ENCODE data around the gene ANAPC2.

The ANAPC2 gene

DNA sequence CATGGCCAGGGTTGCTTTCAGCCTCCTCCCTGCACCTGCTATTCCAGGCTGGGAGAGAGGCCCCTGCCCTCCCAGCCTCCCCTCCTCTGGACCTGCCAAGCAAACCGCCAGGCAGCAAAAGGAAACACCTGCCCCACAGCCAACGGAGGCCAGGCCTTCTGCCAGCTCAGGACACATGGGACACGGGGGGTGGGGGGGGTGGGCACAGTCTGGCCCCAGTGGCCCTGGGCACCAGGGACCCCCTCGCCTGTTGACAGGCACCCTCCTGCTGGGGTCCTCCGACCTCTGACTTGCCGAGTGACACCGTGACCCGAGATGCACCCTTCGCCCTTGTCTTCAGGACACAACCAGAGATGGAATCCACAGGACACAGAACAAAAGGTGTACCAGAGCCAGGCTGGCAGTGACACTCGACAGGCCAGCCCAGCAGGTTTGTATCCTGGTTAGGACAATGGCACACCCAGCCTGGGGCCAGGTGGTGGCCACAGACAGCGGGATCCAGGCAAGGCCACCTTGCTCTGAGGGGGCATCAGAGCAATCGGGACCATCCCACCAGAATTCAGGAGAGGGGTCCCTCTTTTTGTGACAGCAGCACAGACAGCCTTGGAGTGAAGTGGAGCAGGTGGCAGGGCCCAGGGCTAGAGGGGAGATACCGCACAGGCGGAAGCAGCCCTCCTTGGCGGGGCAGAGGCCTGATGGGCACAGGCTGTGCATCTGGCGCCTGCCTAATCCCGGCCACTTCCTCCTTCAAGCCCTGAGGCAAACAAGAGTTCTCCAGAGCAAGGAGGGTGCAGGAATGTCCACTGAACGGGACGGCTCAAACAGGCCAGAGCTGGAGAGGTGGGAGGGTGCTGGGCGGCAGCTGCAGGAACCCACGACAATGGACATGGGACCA lies 15.2 kb downstream of the ANAPC2 start:
- DNase-seq, result no peak

DNA sequence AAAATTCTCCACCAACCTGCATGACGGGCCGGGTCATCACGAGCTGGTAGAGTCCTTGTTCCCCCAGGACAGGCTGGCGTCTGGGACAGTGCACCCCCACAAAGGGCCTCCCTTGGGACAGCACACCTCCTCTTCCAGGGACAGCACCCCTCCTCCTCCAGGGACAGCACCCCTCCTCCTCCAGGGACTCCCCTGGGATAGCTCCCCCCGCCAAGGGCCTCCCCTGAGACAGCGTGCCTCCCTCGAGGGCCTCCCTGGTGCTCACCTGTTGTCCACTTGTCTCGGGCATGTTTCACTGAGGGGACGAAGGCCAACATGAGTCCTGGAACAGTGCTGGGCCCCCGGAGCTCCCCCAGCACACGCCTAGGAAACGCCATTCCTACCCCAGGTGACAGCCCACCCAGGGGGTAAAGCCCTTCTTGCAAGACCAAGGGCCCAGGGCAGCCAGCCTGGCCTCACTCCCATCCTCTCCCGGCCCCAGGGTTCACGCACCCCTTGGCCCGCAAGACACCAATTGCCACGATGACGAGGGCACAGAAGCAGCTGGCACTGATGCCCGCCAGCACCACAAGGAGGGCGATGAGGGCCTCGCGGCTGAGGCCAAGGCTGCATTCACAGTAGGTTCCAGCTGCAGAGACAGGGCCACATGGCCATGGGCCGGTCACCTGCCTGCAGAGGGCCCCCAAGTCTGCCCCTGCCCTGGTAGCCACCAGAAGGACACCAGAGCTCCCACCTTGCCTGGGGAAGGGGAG lies 17.0 kb downstream of the ANAPC2 start:
- no peak for DNase-seq

DNA sequence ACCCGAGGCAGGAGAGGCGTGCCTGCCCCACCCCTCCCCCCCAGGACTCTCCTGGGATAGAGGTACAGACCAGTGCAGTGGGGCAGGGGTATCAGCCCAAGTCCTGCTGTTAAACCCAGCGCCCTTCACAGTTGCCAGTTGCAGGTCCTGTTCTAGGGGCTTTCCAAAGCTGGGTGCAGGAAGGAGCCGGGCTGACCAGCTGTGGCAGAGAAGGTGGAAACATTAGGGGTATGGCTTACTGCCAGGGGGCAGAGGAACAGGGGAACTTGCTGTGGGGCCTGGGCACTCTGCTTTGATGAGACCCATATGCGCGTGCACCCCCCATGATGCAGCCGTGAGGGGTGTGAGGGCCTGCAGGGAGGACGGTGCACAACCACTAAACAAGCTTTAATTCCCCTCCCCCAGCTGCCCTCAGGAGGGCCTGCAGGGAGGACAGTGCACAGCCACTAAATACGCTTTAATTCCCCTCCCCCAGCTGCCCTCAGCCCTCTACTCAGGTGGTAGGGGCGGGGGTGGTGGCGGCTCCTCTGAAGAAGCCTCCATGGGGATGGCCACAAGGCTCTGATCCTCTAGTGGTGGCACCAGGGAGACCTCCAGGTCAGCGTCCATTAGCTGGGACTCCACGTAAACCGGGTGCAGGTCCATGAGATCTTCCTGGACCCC lies 17.7 kb downstream of the ANAPC2 start:
- DNase-seq, result no peak

- no peak for DNase-seq
Observed at GRCh38 chr9:137169896-137170358, 18.4 kb downstream of the ANAPC2 start, which contains the start of gene LRRC26. LRRC26 (minus strand) TSS chr9:137170051; CDS start chr9:137169943, 108 bp downstream.

GRCh38 chr9:137168904-137169856 lies 19.2 kb downstream of the ANAPC2 start:
- no peak for DNase-seq

GRCh38 chr9:137168573-137168903 lies 19.8 kb downstream of the ANAPC2 start:
- no peak for DNase-seq

- DNase-seq, result no peak
Observed at GRCh38 chr9:137167747-137168572, 20.4 kb downstream of the ANAPC2 start.

- DNase-seq, result no peak
Observed at GRCh38 chr9:137167277-137167746, 21.0 kb downstream of the ANAPC2 start.

DNA sequence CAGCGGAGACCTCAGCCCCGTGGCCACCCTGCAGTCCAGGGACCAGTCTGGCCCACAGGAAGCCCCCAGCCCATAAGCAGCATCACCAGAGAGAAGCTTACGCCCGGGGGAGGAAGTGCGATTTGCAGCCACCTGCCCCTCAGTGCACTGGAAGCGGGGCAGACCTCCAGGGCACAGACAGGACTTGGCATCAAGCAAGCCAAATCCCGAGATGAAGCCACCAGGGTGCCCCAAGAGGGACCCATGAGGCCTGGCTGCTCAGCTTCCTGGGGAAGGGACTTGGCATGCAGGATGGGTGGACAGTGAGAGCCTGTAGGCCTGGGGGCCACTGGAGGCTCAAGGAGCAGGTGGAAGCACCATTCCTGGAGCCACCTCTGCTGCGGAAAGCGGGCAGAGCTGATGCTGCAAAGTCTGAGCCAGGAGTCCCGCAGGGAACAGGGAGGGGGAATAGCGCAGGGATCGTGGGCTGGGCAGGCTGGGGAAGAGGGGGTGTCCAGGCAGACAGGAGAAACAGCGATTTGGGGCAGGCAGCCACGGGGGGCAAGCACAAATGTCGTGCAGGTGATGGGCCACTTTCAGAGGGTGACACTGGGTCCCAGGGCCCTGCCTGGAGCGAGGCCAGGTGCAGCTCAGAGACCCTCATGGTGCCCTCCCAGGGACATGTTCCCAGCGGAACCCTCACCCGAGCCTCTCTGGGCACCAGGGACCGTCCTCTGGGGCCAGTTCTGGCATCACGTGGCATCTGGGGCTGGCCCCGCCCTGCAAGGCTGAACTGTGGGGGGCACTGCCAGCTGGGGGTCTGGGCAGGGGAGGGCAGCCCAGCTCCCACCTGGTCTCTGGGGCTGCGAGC lies 21.8 kb downstream of the ANAPC2 start:
- DNase-seq, result no peak

DNA sequence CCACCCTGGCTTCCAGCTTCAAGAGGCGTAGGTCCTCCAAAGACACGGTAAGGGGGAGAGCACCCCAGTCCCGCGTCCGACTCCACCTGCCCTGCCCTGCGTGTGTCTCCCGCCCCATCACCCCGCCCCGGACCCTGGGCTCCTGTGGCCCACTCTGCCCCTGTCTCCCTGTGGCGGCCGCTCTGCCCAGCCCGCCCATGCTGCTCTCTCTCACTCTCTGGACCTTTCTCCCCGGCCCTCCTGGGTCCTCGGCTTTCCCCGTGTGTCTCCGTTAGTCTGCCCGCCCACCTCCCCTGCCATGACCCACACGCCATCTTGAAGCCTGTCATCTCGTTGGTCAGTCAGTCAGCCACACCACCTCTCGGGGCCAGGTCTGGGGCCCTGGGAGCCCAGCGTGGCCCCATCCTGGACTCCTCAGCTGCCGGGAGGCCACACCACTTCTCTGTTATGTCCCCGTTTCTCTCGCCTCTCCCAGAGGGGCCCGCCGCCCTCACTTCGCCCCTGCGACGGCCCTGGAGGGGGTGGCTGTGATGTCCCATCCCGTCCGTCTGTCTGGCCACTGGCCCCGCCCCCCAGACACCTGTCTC lies 23.0 kb downstream of the ANAPC2 start:
- DNase-seq, result no peak

- DNase-seq, result no peak
Observed at GRCh38 chr9:137164370-137165249, 23.8 kb downstream of the ANAPC2 start.

DNA sequence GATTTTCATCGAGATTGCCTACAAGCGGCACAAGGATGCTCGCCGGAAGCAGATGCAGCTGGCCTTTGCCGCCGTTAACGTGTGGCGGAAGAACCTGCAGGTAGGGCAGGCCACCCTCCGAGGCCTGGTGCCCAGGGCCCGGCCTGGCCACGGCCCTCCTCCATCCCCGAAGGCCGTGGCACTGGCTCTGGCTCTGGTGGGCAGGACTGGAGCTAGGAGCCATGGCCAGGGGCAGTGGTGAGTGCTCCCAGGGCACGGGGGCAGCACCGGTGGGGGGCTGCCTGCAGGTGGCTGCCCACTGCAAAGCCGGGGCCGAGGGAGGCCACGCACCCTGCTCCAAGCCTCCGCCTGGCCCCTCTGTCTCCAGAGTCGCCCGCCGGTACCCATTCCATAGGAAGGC lies 24.6 kb downstream of the ANAPC2 start:
- DNase-seq, result no peak

GRCh38 chr9:137163365-137163715 lies 25.0 kb downstream of the ANAPC2 start:
- DNase-seq, result no peak

DNA sequence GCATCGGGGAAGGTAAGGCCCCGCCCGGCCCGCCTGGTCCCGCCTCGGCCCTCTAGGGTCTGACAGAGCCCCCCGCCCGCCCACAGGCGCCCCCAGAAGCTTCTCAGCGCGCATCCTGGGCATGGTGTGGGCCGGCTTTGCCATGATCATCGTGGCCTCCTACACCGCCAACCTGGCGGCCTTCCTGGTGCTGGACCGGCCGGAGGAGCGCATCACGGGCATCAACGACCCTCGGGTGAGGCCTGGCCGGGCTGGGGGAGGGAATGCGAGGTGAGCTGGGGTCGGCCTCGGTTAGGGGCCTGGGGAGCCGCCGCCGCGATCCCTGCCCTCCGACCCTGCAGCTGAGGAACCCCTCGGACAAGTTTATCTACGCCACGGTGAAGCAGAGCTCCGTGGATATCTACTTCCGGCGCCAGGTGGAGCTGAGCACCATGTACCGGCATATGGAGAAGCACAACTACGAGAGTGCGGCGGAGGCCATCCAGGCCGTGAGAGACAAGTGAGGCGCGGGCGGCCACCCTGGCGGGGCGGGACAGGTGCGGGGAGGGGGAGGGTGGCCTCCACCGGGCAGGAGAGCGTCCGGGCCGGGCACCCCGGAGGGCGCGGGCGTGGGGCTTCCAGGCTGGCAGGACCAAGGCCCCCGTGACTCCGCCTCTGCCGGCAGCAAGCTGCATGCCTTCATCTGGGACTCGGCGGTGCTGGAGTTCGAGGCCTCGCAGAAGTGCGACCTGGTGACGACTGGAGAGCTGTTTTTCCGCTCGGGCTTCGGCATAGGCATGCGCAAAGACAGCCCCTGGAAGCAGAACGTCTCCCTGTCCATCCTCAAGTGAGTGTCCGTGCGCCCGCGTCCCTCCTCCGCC lies 25.6 kb downstream of the ANAPC2 start:
- DNase-seq, result no peak

DNA sequence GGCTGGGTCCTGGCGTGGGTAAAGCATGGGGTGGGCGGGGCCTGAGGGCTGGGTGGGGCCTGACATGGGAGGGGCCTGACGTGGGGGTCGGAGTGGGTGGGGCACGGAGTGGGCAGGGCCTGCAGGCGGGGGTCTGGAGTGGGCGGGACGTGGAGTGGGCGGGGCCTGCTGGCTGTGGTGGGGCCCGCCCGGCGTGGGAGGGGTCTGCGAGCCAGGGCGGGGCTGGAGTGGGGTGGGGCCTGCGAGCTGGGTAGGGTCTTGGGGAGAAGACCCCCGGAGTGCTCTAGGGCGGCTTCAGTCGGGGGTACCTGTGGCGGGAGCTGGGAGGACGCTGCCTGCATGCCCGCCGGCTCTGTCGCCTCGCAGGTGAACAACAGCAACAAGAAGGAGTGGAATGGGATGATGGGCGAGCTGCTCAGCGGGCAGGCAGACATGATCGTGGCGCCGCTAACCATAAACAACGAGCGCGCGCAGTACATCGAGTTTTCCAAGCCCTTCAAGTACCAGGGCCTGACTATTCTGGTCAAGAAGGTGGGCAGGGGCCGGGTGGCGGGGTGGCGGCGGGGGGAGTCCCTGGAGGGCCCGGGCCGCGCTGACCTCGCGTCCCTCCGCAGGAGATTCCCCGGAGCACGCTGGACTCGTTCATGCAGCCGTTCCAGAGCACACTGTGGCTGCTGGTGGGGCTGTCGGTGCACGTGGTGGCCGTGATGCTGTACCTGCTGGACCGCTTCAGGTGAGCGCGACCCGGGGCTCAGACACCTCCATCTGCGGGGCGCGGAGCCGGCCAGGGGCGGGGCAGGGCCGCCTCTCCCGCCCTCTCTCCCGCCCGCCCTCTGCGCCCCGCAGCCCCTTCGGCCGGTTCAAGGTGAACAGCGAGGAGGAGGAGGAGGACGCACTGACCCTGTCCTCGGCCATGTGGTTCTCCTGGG lies 26.5 kb downstream of the ANAPC2 start:
- DNase-seq, result no peak

DNA sequence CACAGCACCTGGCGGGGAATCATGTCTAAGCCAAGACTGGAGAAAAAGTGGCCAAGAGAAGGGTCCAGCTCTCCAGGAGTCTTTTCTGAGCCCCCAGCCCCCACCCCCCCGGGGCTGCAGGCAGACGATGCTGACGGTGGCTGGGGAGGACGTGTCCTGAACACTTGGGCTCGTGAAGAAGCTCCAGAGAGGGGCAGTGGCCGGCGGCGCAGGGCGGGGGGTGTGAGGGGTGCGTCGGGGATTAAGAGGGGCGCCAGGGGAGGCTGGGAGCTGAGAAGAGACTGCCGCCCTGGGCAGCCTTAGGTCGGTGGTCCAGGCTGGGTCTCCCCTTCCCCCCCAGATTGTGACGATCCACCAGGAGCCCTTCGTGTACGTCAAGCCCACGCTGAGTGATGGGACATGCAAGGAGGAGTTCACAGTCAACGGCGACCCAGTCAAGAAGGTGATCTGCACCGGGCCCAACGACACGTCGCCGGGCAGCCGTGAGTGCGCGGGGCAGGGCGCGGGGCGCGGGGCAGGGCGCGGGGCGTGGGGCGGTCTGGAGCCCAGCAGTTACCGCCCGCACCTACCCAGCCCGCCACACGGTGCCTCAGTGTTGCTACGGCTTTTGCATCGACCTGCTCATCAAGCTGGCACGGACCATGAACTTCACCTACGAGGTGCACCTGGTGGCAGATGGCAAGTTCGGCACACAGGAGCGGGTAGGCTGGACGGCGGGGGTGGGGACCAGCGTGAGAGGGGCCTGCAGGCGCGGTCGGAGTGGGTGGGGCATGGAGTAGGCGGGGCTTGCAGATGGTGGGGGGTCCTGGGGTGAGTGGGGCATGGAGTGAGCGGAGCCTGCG lies 27.4 kb downstream of the ANAPC2 start:
- no peak for DNase-seq

All from NCI-H187 treated with DMSO at 0.1 percent for 48 hours (cell line).